HG02840 (cell line): ENCODE results near the gene LCN10.

ENCODE experiments used
- ATAC-seq: cut with Tn5 transposase; IDR thresholded peaks from one replicate; pipeline ENCODE4 v1.9.1; 2021; ENCODE audit warnings: mild to moderate bottlenecking, moderate library complexity, moderate number of reproducible peaks; ENCODE audit not compliant: unreplicated experiment, low FRiP score

LCN10 gene

GRCh38 chr9:136692185-136693134 is 50.3 kb downstream of the LCN10 start:
- ATAC-seq = no peak

DNA sequence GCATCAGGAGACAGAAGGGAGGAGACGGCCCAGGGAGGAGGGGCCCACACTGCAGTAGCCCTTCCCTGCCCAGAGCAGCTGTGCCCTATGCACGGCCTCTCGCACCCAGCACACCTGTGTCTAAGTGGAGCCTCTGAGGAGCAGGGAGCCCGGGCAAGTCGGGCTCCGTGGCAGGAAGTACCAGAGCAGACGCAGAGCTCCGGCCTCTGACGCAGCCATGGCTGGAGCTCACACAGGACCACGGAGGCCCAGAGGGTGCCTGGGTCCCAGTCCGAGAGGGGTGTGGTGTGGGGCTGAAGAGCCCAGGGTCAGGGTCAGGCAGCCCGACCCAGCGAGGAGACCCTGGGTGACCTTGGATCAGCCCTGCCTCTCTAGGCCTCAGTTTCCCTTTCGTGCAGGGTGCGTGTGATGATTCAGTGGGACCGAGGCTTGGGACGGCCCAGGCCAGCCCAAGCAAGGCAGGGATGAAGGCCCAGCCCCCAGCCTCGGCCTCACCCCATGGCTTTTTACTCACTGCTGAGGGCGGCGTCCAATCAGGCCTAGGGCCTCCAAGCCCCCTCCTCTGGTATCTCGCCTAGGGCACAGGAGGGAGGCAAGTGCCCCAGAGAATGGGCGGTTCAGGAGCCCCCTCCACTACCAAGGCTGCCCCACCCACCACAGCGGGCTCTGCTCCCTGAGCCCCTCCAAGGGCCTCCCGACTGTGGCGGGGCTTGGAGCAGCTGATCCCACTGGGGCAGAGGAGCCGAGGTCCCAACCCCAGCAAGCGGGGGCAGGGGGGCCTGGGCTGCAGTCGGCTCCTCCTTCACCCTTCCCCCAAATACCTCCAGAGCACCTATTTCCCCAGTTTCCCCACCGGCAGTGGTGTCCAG is 51.2 kb downstream of the LCN10 start:
- no peak for ATAC-seq

DNA sequence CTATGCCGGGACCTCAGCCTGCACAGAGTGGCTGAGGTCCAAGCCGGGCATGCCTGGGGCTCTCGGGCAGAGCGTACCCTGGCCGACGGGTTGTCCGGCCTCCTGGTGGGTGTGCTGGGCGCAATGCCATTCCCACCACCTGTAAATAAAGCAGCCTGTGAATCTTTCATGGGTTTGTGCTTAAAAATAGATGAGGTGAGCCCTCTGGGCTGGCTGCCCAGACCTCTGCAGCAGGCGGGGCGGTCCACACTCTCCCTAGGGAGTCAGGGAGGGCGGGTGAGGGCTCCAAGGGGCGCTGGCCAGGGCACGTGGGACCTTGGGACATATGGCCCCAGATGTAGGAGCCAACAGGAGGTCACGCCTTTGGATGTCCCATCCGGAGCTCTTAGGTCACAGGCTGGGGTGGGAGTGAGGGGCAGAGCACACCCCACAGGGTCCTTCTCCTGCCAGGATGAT is 51.9 kb downstream of the LCN10 start:
- no peak for ATAC-seq

DNA sequence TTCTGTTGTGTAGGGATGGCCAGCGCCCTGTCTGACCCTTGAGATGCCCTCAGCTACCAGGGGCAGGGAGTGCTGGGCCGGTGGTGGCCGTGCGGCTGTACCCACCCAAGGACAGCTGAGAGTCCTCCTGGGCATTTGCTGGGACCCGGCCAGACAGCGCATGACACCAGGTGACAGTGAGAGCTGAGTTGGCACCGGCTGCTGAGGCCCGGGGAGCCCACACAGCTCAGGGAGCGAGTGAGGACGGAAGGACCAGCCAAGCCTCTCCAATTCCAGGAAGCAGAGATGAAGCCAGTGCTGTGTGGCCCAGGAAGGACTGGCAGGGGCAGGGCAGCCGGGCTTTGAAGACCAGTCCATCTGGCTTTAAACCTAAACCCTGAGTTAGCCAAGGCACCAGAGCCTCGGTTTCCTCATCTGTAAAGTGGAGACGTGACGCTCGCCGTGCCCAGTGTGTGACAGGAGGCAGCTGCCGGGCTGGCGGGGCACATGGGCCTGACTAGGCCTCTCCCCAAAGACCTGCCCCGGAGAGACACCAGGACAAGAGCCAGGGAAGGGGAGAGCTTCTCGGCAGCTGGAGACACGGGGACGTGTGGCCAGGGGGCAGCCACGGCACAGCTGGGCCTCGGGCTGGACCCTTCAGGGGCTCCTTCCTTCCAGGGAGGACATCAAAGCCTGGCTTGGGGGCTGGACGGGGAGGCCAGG is 52.5 kb downstream of the LCN10 start:
- no peak for ATAC-seq

GRCh38 chr9:136689108-136689460 is 53.7 kb downstream of the LCN10 start:
- no peak for ATAC-seq

- no peak for ATAC-seq
Observed at GRCh38 chr9:136688274-136689107, 54.2 kb downstream of the LCN10 start.
